HG03139 (cell line): Measurements from ENCODE around the gene FAM89B.
"Not testable (repeated sequence)": the region's sequence is repeated elsewhere in the genome, so short reads cannot be mapped to it uniquely, and the experiment has no call there.

Experiments used
- ATAC-seq: cut with Tn5 transposase; IDR thresholded peaks from one replicate; pipeline ENCODE4 v1.9.1; 2021; ENCODE audit not compliant: unreplicated experiment

Gene FAM89B

DNA sequence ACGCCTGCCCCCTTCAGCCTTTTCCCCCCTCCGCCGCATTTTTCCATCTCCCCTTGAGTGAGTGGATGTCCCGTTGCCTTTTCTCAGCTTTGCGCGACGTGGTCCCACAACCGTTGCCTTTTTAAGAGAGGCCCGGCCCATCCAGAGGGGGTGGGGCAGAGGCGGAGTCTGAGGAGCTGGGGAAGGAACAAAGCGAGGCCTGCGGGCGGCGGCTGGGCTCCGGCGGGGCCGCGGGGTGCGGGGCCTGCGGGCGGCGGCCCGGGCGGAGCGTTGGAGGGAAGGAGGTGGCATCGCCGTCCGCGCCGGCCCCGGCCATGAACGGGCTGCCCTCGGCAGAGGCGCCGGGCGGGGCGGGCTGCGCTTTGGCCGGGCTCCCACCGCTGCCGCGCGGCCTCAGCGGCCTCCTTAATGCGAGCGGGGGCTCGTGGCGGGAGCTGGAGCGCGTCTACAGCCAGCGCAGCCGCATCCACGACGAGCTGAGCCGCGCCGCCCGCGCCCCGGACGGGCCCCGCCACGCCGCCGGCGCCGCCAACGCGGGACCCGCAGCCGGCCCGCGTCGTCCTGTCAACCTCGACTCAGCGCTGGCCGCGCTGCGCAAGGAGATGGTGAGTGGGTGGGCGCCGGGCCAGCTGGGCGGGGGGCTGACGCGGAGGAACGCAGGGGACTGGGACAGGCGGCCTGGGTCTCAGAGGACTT is at the start of gene FAM89B:
Gene FAM89B (plus strand): TSS at position 183 of the 696 bp plus-strand sequence. CDS start 132 bp downstream, at position 315.
- ATAC-seq, result no peak

DNA sequence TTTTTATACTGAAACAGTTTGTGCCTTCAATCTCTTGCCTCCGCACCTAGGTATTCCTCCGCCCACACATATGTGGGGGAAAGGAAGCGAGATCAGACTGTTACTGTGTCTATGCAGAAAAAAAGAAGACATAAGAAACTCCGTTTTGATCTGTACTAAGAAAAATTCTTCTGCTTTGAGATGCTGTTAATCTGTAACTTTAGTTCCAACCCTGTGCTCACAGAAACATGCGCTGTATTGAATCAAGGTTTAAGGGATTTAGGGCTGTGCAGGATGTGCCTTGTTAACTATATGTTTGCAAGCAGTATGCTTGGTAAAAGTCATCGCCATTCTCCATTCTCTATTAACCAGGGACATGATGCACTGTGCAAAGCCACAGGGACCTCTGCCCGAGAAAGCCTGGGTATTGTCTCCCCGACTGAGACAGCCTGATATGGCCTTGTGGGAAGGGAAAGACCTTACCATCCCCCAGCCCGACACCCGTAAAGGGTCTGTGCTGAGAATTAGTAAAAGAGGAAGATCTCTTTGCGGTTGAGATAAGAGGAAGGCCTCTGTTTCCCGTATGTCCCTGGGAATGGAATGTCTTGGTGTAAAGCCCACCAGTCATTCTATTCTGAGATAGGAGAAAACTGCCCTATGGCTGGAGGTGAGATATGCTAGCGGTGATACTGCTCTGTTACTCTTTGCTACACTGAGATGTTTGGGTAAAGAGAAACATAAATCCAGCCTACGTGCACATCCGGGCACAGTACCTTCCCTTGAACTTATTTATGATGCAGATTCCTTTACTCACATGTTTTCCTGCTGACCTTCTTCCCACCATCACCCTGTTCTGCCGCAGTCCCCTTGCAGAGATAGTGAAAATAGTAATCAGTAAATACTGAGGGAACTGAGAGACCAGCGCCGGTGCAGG is 49.4 kb upstream of the FAM89B start:
- ATAC-seq, result not testable (repeated sequence)

GRCh38 chr11:65523631-65523968 is 48.7 kb upstream of the FAM89B start:
- ATAC-seq, result not testable (repeated sequence)

DNA sequence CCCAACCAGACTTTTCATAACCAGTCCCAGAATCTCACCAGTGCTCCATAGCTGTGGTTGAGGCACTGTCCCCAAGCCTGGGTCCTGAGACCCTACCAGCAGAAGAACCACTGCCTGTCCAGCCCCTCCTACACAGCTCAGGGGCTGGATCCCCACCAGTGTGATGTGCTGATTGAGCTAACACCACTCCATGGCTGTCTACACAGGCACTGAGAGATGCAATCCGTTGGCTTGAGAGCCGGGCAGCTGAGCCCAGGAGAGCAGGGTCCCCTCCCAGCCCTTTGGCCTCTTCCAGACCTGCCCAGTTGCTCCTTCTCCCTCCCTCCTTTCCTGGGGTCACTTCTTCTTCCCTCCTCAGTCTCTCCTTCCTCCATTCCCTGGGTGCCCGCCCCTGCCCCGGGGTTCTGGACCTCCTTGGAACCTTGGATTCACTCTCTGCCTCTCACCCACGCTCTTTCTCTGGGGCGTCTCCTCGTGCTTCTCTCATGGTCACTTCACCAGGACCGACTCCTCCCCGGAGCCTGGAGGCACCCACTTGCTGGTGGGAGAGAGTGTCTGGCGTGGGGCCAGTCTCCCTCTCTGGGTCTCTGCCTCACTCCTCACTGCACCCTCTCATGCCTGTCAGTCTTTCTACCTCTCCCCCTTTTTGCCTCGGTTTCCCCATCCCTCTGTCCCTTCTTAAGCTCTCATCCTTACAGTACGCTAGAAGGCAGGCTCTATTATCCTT is 48.2 kb upstream of the FAM89B start:
- ATAC-seq, result no peak

DNA sequence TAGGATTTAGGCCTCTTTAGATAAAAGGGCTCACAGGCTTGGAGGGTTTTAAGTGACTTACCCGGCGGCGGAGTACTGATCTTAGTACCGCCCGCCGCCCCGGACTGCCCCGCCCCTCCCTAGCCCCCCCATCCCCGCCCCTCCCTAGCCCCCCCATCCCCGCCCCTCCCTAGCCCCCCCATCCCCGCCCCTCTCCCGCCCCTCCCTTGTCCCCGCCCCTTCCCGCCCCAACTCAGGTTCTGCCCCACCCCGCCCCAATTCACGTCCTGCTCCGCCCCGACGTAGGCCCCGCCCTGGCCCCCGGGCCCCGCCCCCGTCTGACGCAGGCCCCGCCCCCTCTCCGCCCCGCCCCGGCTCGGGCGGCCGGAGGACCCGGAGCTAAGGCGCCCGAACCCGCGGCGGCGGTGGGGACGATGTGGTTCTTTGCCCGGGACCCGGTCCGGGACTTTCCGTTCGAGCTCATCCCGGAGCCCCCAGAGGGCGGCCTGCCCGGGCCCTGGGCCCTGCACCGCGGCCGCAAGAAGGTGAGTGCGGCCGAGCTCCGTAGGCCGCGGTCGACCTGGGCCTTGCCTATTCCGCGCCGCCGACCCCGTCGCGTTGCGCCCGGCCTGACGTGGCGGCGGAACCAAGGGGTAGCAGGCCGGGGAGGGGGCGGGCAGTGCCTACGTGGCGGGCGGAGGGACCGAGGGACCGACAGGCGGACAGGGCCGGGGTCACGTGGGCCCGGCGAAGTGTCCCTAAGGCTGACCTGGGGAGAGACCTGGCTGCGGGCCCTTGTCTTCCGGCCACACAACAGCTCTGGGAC is 47.4 kb upstream of the FAM89B start, which contains the start of gene SCYL1:
Gene SCYL1 (plus strand): TSS at position 343 of the 805 bp plus-strand sequence. CDS start 71 bp downstream, at position 414.
- no peak for ATAC-seq

GRCh38 chr11:65525546-65526480 is 46.5 kb upstream of the FAM89B start:
- no peak for ATAC-seq

GRCh38 chr11:65526744-65527143 is 45.6 kb upstream of the FAM89B start:
- ATAC-seq, result no peak

DNA sequence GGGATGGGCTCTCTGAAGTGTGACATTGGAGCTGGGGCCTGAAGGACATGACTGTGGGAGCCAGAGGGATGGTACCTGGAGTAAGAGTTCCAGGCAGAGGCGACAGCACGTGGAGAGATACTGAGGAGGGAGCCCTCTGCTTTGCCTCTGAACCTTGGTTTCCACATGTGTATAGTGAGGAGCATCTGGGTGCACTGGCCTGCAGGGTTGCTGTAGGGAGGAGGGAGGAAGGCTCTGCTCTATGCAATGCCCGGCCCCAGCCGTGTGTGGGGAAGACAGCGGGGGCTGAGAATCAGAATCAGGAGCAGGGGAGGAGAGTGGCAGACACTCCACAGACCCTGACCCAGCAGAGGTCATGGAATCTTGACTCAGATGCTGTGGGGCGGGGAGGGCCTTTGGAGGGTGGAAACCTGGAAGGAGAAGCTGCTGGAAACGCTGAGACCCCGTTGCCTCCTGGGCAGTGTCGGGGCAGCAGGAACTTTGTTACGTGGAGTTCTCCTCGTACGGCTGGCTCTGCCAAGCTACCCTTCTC is 43.5 kb upstream of the FAM89B start:
- no peak for ATAC-seq

DNA sequence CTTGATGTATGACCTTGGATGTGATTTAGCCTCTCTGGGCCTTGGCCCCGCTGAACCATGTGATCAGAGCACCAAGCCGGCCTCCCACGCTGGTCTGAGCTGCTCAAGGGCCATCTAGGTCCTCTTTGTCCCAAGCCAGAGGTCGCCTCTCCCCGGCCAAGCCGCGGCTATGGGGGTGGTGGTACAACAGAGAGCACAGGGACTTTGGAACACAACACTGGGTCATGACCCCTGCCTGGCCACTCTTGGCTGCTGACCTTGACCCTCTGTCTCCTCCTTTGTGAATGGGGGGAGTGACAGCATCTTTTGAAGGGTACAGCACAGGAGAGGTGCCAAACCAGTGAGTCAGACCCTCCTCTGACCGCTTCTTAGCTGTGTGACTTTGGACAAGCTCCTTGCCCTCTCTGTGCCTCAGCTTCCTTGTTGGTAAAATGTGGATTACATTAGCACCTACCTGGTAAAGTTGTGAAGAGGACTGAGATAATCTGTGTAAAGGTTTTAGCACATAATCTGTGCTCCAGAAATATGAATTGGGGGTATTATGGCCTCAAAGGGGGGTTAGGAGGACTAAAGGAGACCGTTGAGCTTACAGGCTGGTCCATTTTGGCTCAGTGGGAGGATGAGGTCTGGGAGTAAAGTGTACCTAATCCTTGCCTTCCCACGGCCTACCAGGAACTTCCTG is 42.7 kb upstream of the FAM89B start:
- ATAC-seq, result no peak

DNA sequence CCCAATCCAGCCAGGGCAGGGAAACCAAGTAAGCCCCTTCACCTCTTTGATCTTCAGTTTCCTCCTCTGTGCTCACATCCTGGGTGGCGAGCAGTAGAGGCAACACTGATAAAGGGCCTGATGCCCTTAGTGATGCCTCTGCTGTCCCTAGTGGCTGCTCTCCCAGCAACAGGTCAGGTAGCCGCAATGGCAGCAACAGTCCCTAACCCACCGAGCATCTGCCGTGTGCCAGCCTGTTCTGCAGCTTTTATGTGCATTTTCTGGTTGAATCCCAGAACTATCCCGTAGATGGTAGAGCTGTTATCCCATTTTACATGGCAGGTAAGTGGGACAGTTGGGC is 42.2 kb upstream of the FAM89B start:
- no peak for ATAC-seq

GRCh38 chr11:65532388-65533064 is 39.8 kb upstream of the FAM89B start:
- ATAC-seq, result no peak

DNA sequence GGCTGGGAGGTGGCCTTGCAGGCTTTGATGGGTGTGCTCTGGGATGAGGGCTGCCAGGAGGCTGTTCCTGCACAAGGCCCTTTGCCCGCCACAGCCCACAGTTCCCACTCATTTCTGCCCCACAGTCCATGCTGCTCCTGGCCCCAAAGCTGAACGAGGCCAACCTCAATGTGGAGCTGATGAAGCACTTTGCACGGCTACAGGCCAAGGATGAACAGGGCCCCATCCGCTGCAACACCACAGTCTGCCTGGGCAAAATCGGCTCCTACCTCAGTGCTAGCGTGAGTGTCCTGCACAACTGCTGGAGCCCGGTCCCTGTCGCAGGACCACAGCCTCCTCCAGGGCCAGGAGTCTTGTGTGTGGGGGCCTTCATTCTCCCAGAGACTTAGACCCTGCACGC is 37.2 kb upstream of the FAM89B start:
- no peak for ATAC-seq

DNA sequence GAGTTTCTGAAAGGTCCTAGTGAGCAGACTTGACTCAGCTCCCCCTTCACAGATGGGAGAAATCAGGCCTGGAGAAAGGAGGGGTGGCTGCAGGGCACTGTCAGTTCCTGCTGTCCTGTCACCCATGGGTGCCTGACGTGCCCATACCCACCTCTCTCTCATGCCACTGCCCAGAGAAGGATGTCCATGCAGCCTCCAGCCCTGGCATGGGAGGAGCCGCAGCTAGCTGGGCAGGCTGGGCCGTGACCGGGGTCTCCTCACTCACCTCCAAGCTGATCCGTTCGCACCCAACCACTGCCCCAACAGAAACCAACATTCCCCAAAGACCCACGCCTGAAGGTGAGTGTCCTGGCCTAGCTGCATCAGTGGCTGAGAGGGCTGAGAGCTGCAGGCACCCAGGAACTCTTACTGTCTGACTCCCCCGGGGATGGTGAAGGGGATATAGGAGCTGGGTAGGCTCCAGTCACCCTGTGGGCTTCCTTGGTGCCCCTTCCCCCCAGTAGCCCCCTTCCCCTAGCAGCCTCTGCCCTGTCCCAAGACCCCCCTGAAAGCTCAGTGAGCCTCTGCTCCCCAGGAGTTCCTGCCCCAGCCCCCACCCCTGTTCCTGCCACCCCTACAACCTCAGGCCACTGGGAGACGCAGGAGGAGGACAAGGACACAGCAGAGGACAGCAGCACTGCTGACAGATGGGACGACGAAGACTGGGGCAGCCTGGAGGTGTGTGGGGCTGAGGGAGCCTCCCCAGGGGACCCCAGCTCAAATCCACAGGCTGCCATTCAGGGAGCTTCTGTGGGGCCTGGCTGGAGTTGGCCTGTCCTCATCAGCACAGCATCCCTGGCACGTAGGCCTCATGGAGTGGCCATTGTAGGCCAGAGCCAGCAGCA is 35.7 kb upstream of the FAM89B start:
- ATAC-seq, result no peak

DNA sequence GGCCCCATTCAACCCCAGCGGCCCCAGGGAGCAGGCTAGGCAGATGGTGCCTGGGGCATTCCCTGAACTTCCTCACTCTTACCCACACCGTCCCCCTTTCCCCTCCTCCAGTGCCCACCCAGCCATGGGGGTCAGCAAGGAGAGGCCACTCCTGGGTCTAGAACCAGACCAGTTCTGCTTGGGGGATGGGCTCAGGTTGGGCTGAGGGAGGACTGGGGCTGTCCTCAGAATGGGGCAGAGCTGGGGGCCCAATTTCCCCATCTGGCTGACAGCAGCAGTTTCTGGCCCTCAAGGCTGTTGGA is 35.1 kb upstream of the FAM89B start:
- no peak for ATAC-seq

DNA sequence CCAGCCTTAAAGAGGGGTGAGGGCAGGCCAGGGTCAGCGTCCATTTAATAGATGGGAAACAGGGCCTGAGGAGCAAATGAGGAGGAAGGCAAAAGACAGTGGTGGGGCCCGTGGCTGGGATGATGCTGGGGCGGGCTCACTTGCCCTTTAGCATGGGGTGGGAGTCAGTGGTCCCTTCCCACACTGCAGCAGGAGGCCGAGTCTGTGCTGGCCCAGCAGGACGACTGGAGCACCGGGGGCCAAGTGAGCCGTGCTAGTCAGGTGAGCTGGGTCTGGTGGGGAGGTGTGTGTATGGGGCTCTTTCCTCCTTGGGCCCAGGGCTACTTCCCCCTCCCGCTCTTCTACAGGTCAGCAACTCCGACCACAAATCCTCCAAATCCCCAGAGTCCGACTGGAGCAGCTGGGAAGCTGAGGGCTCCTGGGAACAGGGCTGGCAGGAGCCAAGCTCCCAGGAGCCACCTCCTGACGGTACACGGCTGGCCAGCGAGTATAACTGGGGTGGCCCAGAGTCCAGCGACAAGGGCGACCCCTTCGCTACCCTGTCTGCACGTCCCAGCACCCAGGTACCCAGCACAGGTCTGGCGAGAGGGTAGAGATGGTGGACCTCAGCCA is 34.6 kb upstream of the FAM89B start:
- no peak for ATAC-seq

GRCh38 chr11:65538232-65538914 is 34.0 kb upstream of the FAM89B start:
- no peak for ATAC-seq
